ENCODE results near the gene UBE2H. TPM values are rescaled to one million over a fixed set of nuclear protein-coding genes. Genes with fewer than 3 reads are reported as not detected.

UBE2H gene
- total RNA-seq, 3 donors from 2014 or later (not counting 1 experiment from before 2014, with no cell fraction given), result 80.9 to 86.9 (median 83.1) TPM

GRCh38 chr7:129919492-129919891 is 33.3 kb downstream of the UBE2H start:
- no peak overlapping the region for H3K27ac ChIP-seq (ENCODE audit: low read length)
- peaks cover 55 to 56% of the 10 kb centered on the region in 2 donors for H3K4me1 Mint-ChIP-seq
- ATAC-seq, result no peak
- H3K27me3 ChIP-seq (ENCODE audit: control insufficient read depth, insufficient read depth, low read length), result no peaks in the 10 kb centered on the region
- WGBS (ENCODE audit: insufficient coverage), result 91% methylated on average over 2 of the region's 2 CpGs
- H3K27me3 Mint-ChIP-seq (ENCODE audit: low read depth in 2 of 2), result no peaks in the 10 kb centered on the region
- intact Hi-C loops (cut with micrococcal nuclease), result no loop called here
- H3K36me3 ChIP-seq (ENCODE audit: control insufficient read depth, insufficient read depth, low read length), result no peaks in the 10 kb centered on the region
- H3K4me3 ChIP-seq (ENCODE audit: low read length), result no peak overlapping the region
- no peak overlapping the region for H3K4me3 Mint-ChIP-seq
- peaks cover 17% of the 10 kb centered on the region for H3K4me1 ChIP-seq (ENCODE audit: control insufficient read depth, insufficient read depth, low read length)
- no peaks in the 10 kb centered on the region for H3K36me3 Mint-ChIP-seq
- H3K9me3 Mint-ChIP-seq, result no peaks in the 10 kb centered on the region
- DNase-seq, result no peak
- H3K9me3 ChIP-seq (ENCODE audit: control insufficient read depth, insufficient read depth, low read length), result no peaks in the 10 kb centered on the region
- H3K27ac Mint-ChIP-seq, result no peak overlapping the region
- TF ChIP-seq CTCF (IDR thresholded peaks at IDR 0.05), result no peak

- Histone ChIP-seq H3K9me3 (ENCODE audit: control insufficient read depth, insufficient read depth, low read length) (no peaks in the 10 kb centered on the region), H3K27ac (ENCODE audit: low read length) (no peak overlapping the region), H3K36me3 (ENCODE audit: control insufficient read depth, insufficient read depth, low read length) (no peaks in the 10 kb centered on the region), H3K4me1 (ENCODE audit: control insufficient read depth, insufficient read depth, low read length) (peaks cover 23% of the 10 kb centered on the region), H3K27me3 (ENCODE audit: control insufficient read depth, insufficient read depth, low read length) (no peaks in the 10 kb centered on the region), H3K4me3 (ENCODE audit: low read length) (no peak overlapping the region)
- Mint-ChIP-seq H3K4me1 (peaks cover 55 to 61% of the 10 kb centered on the region in 2 donors), H3K9me3 (no peaks in the 10 kb centered on the region), H3K4me3 (no peak overlapping the region), H3K27me3 (ENCODE audit: low read depth in 2 of 2) (no peaks in the 10 kb centered on the region), H3K27ac (no peak overlapping the region), H3K36me3 (no peaks in the 10 kb centered on the region)
- intact Hi-C loops (cut with micrococcal nuclease), result no loop called here
- no peak for ATAC-seq
- WGBS (ENCODE audit: insufficient coverage), result 97% methylated on average over 5 of the region's 5 CpGs
- no peak for DNase-seq
- no peak for TF ChIP-seq CTCF (IDR thresholded peaks at IDR 0.05)
Measured at GRCh38 chr7:129918922-129919321, 33.8 kb downstream of the UBE2H start.

- Histone ChIP-seq H3K27me3 (ENCODE audit: control insufficient read depth, insufficient read depth, low read length) (no peaks in the 10 kb centered on the region), H3K9me3 (ENCODE audit: control insufficient read depth, insufficient read depth, low read length) (no peaks in the 10 kb centered on the region), H3K36me3 (ENCODE audit: control insufficient read depth, insufficient read depth, low read length) (no peaks in the 10 kb centered on the region), H3K27ac (ENCODE audit: low read length) (no peak overlapping the region), H3K4me3 (ENCODE audit: low read length) (no peak overlapping the region), H3K4me1 (ENCODE audit: control insufficient read depth, insufficient read depth, low read length) (peaks cover 29% of the 10 kb centered on the region)
- DNase-seq, result no peak
- no peak for TF ChIP-seq CTCF (IDR thresholded peaks at IDR 0.05)
- Mint-ChIP-seq H3K36me3 (no peaks in the 10 kb centered on the region), H3K4me3 (peak overlapping the region; percentile 53), H3K27ac (peak overlapping the region; percentile 9 to 37), H3K4me1 (peaks cover 54 to 60% of the 10 kb centered on the region in 2 donors), H3K9me3 (no peaks in the 10 kb centered on the region), H3K27me3 (ENCODE audit: low read depth in 2 of 2) (no peaks in the 10 kb centered on the region)
- ATAC-seq, result no peak
- 95% methylated on average over 4 of the region's 4 CpGs for WGBS (ENCODE audit: insufficient coverage)
- intact Hi-C loops (cut with micrococcal nuclease), result no loop called here
Measured at GRCh38 chr7:129917934-129918333, 34.8 kb downstream of the UBE2H start.
